Cortex of kidney (tissue), 1 donor: ENCODE results near the gene DNASE1L2.
"Not testable (repeated sequence)": the region's sequence is repeated elsewhere in the genome, so short reads cannot be mapped to it uniquely, and the experiment has no call there.

Experiments
- DNase-seq: peaks from one replicate; lab custom pipeline; 2025; lab: John Stamatoyannopoulos, UW

Gene DNASE1L2

GRCh38 chr16:2236337-2237101, at the start of gene DNASE1L2:
Gene DNASE1L2, plus strand, starts transcription at chr16:2236444. Its CDS starts 373 bp downstream, at chr16:2236817.
- no peak for DNase-seq

- no peak for DNase-seq
Measured at GRCh38 chr16:2186505-2186904, 49.7 kb upstream of the DNASE1L2 start.

- DNase-seq = no peak
Measured at GRCh38 chr16:2187212-2187611, 49.0 kb upstream of the DNASE1L2 start.

GRCh38 chr16:2188395-2188794, 47.8 kb upstream of the DNASE1L2 start:
- DNase-seq = no peak

GRCh38 chr16:2189252-2189893, 46.9 kb upstream of the DNASE1L2 start:
- DNase-seq = no peak

- DNase-seq = no peak
Measured at GRCh38 chr16:2190002-2190658, 46.1 kb upstream of the DNASE1L2 start.

- no peak for DNase-seq
Measured at GRCh38 chr16:2190659-2191445, 45.4 kb upstream of the DNASE1L2 start.

- DNase-seq = no peak
Measured at GRCh38 chr16:2191446-2191706, 44.9 kb upstream of the DNASE1L2 start.

GRCh38 chr16:2194166-2194834, 41.9 kb upstream of the DNASE1L2 start:
- DNase-seq = no peak

- no peak for DNase-seq
Measured at GRCh38 chr16:2194852-2195321, 41.4 kb upstream of the DNASE1L2 start.

GRCh38 chr16:2195322-2196161, 40.7 kb upstream of the DNASE1L2 start:
- DNase-seq = no peak

GRCh38 chr16:2196162-2196980, 39.9 kb upstream of the DNASE1L2 start, which contains the start of gene CASKIN1:
Gene CASKIN1, minus strand, starts transcription at chr16:2196605. Its CDS starts 173 bp downstream, at chr16:2196432.
- DNase-seq = no peak

GRCh38 chr16:2196981-2197511, 39.2 kb upstream of the DNASE1L2 start:
- DNase-seq = no peak

- no peak for DNase-seq
Measured at GRCh38 chr16:2197765-2198164, 38.5 kb upstream of the DNASE1L2 start.

GRCh38 chr16:2198283-2198682, 38.0 kb upstream of the DNASE1L2 start:
- DNase-seq = no peak

- DNase-seq = no peak
Measured at GRCh38 chr16:2199095-2199494, 37.1 kb upstream of the DNASE1L2 start.

GRCh38 chr16:2199621-2200139, 36.6 kb upstream of the DNASE1L2 start:
- no peak for DNase-seq

- no peak for DNase-seq
Measured at GRCh38 chr16:2200313-2200712, 35.9 kb upstream of the DNASE1L2 start.

GRCh38 chr16:2203119-2203688, 33.0 kb upstream of the DNASE1L2 start:
- not testable (repeated sequence) for DNase-seq
